ENCODE data around the gene THBS1.

The THBS1 gene

GRCh38 chr15:39580485-39581241, at the start of gene THBS1:
TSS of gene THBS1 (plus strand) at chr15:39581079. CDS start at chr15:39581858, 779 bp downstream.
- TF ChIP-seq CTCF (IDR thresholded peaks at IDR 0.05; ENCODE audit: insufficient read depth, missing control alignments): no peak
- no peak for DNase-seq (ENCODE audit: insufficient read length, low spot score)
- FAIRE-seq: no peak

- FAIRE-seq: no peak
- DNase-seq (ENCODE audit: insufficient read length, low spot score): no peak
- no peak for TF ChIP-seq CTCF (IDR thresholded peaks at IDR 0.05; ENCODE audit: insufficient read depth, missing control alignments)
Observed at GRCh38 chr15:39534996-39535395, 45.9 kb upstream of the THBS1 start.

- TF ChIP-seq CTCF (IDR thresholded peaks at IDR 0.05; ENCODE audit: insufficient read depth, missing control alignments): no peak
- DNase-seq (ENCODE audit: insufficient read length, low spot score): no peak
- FAIRE-seq: no peak
Observed at GRCh38 chr15:39535466-39535865, 45.4 kb upstream of the THBS1 start.

- no peak for TF ChIP-seq CTCF (IDR thresholded peaks at IDR 0.05; ENCODE audit: insufficient read depth, missing control alignments)
- FAIRE-seq (no peak), DNase-seq (ENCODE audit: insufficient read length, low spot score) (no peak)
Observed at GRCh38 chr15:39538936-39539335, 41.9 kb upstream of the THBS1 start.

- DNase-seq (ENCODE audit: insufficient read length, low spot score) (no peak), FAIRE-seq (no peak)
- no peak for TF ChIP-seq CTCF (IDR thresholded peaks at IDR 0.05; ENCODE audit: insufficient read depth, missing control alignments)
Observed at GRCh38 chr15:39539466-39539865, 41.4 kb upstream of the THBS1 start.

GRCh38 chr15:39539973-39540558, 40.8 kb upstream of the THBS1 start:
- no peak for TF ChIP-seq CTCF (IDR thresholded peaks at IDR 0.05; ENCODE audit: insufficient read depth, missing control alignments)
- FAIRE-seq (no peak), DNase-seq (ENCODE audit: insufficient read length, low spot score) (no peak)
